Measurements from ENCODE around the gene LSM12.
"Not testable (repeated sequence)": the region's sequence is repeated elsewhere in the genome, so short reads cannot be mapped to it uniquely, and the experiment has no call there.

Gene LSM12

DNA sequence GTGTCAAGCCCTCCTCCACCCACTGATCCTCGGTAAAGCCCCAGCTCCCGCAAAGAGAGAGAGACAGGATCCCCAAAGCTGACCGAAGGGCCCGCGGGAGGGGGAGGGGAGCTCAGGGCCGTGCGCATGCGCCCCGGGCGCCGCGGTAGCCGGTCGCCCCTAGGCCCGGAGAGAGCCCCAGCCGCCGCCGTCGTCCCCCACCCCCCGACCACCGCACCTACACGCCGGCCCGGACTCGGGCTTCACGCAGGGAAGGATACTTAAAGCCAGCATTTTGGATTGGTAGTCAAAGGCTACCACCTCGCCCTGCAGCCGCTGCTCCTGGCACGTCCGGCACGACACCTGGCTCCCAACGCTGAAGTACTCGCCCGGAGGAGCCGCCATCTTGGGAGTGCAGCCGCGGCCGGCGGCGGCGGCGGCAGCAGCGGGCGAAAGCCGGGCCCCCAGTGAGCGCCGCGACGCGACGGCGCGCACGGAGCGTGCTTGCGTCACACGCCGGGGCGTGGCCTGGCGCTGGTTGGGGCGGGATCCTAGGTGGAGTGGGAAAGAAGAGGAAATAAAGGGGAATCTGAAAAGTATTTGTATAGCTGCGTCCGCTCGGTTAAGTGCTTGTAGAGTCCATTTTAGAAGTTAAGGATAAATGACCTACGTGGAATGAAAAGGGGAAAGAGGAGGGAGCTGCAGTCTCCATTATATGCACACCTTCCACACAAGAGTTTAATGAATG lies at the start of gene LSM12:
Gene LSM12, minus strand, starts transcription at position 468 of the 727 bp plus-strand sequence. Its CDS starts 84 bp downstream, at position 384.
- DNase-seq (ENCODE audit: low read depth in 2 of 3, low spot score in 1 of 3), result peak; percentile 84 to 90 (median 89)

DNA sequence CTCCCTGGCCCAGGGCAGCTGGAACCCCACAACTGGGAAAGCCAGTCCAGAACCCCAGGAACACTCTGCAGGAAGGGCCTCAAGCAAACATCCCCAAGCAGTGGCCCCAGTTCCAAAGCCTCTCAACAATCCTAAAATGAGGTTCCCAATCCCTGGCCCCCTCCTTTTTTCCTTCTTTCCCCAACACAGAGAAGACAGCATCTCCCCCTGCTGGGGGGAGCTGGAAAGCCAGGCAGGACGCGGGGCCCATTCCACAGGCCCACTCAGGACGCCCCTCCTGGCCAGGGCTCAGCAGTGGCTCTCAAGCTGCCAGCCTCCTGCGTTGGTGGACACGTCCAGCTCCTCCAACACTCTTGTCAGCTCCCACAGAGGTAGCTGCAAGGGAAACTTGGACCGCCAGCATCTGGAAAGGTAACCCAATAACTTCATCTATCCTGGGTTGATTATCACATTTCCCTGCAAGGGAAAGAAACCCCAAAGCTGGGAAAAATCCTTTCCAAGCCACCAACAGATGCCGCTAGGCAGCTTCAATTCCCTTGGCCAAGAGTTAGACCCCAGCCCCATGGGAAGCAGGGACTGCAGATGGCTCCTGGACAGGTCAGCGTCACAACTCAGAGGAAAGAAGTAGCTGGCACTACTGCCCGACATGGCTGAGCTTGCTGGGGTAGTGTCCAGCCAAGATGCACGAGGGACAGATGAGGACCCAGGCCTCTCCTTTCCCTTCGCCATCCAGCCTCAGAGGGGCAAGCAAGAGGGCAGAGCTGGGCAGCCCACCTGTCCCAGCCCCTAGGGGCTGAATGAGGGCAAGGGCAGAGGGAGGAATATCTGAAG lies 49.3 kb upstream of the LSM12 start:
- DNase-seq (ENCODE audit: low read depth in 2 of 3, low spot score in 1 of 3), result no peak

DNA sequence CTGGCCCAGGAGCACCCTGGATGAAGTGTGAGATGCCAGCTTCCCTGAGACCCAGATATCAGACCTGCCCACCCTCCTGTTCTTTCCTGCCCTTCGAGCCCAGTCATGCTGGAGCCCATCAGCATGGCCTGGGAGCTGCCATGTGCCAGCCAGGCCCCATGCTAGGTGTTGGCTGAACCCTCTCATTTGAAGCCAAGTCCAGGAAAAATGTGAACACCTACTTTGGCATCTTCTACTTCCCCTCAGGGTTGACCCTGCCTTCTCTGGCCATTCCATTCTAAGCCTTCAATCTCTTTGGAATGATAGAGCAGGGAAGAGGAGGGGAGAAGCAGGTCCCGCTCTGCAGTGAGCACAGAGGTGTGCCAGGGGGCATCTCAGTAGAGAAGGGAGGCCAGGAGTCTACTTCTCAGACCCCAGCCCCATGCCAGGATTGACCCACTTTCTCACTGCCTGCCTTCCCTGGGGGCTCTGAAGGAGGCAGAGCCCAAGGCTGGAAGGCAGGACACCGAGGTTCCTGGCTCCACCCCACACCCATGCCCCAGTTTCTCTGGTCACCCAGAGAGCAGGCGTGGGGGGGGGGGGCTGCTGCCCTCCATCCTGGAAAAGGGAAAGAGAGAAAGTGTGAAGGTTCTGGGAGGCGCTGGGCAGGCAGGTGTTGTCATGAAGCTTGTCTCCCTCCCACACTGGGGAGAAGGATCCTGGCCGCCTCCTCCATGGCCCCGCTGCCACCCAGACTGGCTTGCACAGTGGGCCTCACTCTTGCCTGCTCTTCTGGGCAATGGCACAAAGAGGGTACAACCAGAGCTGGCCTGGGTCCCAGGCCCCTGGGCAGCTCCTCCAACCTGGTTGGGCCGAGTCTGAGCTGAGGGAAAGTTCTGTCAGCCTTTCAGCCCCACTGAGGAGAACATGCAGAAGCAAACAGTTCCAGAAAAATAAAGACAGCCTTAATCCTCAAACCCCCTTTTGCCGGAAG lies 47.7 kb upstream of the LSM12 start:
- DNase-seq (ENCODE audit: low read depth in 2 of 3, low spot score in 1 of 3), result no peak

DNA sequence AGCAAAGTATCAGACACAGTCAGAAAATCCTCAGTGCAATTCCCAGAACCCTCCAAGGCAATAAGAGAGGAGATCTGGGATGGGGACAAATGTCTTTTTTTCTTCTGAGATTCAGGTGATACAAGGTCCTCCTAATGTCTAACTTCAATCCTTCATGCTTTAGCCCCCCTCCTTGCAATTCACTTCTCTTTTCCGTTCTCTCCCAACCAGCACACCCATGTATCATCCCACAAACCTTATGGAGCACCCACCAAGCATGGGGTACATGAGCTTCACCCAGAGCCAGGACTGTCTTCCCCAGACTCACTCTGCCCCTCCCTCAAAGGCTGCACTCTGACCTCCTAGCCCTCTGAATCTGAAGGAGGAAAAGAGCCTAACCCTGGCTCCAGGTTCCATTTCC lies 46.9 kb upstream of the LSM12 start:
- DNase-seq (ENCODE audit: low read depth in 2 of 3, low spot score in 1 of 3), result no peak

DNA sequence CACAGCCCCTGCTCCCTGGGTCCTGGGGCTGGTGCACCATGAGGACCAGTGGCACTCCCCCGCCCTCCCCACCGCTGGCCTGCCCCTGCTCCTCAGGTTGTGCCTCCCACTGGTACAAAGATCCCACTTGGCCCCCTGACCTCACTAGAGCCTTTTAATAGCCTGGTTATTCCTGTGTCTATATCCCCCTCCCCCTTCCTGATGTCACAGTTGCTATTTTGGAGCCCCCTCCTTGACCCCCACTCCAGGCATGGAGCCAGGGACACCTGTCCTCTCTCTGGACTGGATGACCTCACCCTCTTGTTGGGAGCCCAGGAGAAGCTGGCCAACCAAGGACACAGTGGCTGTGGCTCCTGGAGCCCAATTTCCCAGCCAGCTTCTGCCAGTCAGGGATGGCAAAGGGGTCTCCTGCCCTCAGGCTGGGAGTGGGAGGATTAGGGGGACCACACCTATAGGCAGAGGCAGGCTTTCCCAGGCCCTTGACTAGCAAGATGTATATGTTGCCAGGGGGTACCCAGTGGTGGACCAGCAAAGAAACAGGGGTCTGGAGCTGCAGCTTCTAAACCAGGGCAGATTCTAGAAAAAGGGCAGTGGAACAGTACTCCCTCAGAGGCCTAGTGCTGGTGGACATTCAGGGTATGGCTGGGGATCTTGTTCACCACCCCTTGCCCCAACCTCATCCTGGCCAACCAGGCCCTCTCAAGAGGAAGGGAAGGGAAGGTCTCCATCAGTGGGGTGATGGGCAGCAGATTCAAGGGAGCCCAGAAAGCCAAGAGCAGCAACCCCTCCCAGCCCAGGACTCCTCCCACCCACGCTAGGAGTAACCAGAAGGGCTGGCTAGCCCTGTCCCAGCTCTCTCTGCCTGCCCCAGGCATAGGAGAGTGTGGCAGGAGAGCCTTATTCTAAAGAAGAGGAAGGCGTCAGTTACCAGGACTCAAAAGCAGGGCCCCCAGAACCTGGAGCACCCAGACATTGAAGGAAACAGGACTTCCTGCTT lies 46.1 kb upstream of the LSM12 start:
- no peak for DNase-seq (ENCODE audit: low read depth in 2 of 3, low spot score in 1 of 3)

DNA sequence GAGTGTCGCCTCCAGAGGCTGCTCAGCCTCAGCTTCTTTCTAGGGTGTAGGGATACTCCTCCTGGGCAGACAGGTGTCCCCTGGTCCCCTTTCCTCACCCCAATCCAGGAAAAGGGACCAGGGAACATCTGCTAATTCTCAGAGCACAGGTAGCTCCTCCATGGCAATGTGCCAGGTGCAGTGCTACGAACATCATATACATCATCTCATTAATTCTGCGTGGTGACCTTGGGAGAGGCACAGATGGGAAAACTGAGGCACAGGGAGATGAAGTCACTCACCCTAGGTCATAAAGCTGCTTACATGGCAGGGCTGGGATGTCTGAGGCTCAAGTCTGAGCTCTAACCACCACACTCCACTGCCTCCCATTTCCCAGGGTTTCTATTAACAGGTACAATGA lies 45.3 kb upstream of the LSM12 start:
- no peak for DNase-seq (ENCODE audit: low read depth in 2 of 3, low spot score in 1 of 3)

DNA sequence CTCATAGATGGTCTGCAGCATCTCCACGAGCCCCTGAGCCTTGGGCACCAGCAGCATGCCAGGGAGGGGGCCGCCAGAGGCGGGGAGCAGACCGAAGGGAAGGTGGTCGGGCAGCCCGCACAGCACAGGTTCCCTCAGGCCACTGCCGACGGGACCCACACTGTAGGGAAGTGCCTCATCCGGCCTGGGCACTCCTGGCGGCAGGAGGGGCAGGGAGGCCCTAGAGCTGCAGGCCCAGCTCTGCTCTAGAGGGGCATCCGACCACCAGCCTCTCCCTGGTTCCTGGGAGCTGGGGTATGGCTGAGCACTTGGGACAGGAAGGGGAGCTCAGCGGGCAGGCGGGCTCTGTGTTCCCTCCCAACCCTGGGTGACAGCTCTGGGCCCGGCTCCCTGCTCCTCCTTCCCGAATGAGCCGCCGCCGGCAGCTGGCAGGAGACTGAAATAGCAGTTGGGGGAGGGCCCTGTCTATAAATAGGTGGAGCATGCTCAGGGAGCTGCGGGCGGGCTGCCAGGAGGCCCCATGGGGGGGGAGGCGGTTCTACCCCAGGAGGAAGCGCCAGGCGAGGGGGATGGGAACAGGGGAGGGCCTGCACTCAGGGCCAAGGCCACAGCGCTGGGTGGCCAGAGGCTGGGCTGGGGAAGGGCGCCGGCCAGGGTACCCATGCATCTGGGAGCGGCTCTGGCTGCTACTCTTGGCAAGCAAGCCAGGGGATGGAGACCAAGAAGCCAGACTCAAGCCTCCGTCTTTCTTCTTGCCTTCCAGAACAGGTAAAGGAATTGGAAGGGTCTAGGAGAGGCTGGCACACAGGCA lies 44.6 kb upstream of the LSM12 start:
- DNase-seq (ENCODE audit: low read depth in 2 of 3, low spot score in 1 of 3), result peak; percentile 30 to 41 (median 32)

DNA sequence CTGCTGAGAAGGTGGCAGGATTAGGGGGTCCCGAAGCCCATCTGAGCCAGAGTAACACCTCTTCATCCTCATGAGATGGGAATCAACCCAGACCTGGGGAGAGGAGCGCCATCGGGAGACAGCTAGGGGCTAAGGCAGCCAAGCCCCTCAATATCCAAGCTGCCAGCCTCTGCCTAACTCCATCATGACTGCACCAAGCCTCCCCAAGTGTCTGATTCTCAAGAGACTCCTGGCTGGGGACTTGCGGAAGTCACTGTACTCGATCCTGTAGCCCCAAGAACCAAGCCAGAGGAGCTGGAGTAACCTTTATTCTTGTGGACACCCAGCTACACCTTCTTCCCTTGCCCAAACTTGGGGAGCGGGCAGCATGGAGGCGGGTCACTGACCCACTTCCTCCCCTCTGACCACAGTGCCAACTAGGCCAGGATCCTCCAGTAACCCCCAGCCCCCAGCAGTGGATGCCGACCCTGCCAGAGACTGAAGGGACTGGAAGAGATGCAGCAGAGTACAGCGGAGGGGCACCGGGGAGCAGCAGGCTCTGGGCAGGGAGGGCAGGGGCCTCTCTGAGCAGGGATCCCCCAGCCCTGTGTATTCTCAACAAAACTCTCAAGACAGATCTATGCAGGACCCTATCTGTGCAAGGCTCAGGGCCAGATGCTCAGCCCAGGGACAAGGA lies 43.7 kb upstream of the LSM12 start:
- DNase-seq (ENCODE audit: low read depth in 2 of 3, low spot score in 1 of 3), result no peak

DNA sequence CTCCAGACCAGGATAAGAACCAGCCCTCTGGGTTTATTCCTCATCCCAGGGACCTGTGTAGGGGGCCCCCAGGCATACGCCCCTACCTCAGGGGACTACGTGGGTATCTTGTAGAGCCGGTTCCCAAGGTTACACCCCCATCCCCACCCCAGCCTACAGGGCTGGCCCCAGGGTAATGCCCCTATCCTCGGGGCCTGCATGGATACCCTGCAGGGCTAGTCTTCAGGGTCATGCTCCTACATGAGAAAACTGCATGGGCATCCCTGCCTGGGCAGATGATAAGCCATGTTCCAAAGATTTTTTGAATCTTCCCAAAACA lies 42.8 kb upstream of the LSM12 start:
- no peak for DNase-seq (ENCODE audit: low read depth in 2 of 3, low spot score in 1 of 3)

DNA sequence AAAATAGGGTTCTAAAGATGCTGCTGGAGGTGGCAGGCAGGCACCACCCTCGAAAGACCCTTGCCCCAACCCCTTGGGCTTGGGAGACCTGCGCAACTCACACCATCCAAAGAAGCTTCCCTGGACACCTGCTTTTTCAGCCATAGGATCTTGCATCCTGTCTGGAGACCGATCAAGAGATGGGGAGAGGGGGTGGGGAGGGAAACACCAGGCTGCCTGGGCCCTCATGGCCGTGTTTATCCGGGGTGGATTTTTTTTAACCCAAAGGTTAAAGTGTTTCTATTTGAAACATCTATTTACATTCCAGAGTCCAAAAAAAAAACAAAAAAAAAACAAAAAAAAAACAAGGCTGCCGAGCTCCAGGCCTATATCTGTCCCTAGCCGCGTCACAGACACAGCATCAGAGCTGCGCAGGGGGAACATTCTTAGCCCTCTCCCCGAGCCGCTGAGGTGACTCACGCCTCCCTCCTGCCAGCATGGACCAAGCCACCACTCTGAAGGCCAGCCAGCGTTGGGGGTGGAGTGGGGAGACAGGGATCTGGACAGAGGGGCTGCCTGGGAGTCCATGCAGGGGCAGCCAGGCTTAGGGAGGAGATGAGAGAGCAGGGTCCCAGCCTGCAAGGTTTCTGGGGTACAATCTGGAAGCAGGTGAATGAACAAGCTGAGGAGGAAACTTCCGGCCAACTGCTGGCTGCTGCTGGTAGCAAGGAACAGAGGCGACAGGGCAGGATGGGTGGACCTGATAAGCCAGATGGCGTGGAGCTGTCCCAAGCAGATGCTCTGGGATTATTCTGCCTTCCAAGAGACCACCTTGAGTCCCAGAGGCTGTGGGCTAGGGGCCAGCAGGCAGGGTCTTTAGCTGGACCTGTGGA lies 42.2 kb upstream of the LSM12 start:
- no peak for DNase-seq (ENCODE audit: low read depth in 2 of 3, low spot score in 1 of 3)

DNA sequence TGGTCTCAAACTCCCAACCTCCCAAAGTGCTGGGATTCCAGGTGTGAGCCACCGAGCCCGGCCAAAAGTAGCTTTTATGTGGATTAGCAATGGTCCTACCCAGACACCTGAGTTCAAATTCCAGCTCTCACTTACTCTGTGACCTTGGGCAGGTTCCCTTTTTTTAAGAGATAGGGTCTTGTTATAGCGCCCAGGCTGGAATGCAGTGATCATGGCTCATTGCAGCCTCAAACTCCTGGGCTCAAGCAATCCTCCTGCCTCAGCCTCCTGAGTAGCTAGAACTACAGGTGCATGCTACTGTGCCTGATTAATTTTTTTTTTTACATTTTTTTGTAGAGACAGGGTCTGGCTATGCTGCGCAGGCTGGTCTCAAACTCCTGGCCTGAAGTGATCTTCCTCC lies 40.3 kb upstream of the LSM12 start:
- DNase-seq (ENCODE audit: low read depth in 2 of 3, low spot score in 1 of 3), result no peak

DNA sequence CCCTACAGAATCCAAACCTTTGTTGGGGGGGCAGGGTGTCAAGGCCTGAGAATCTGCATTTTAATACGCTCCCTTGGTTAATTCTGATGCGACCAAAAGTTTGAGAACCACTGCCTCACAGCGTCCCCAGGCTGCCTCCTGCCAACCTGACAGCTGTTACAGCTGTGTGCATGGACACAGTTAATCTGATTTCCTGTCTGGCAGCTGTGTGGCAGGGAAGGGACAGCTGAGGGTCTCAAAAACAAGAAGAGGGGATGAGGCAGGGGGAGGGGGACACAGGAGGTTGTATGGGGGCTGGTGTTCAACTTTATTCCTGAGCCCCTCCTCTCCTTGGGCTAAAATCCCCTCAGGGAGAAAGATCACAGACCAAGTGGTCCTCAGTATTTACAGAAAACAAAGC lies 39.5 kb upstream of the LSM12 start:
- DNase-seq (ENCODE audit: low read depth in 2 of 3, low spot score in 1 of 3), result no peak

DNA sequence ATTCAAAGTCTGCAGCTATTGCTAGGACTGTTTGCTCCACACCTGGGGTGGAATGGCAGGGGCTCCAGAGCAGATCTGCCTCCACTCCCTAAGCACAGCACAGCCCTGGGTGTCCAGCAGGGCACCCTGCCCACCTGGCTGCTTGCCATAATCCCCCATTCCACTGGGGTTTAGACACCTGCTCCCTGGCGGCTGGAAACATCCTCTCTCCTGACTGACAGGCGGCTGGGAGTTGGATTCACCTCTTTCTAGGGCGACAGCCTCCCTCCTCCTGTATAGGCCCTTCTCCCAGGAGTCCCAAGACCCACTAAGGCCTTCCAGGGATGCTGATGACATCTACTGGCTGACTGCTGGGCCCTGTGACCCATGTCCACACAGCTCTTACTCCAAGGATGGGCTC lies 39.0 kb upstream of the LSM12 start:
- DNase-seq (ENCODE audit: low read depth in 2 of 3, low spot score in 1 of 3), result no peak

DNA sequence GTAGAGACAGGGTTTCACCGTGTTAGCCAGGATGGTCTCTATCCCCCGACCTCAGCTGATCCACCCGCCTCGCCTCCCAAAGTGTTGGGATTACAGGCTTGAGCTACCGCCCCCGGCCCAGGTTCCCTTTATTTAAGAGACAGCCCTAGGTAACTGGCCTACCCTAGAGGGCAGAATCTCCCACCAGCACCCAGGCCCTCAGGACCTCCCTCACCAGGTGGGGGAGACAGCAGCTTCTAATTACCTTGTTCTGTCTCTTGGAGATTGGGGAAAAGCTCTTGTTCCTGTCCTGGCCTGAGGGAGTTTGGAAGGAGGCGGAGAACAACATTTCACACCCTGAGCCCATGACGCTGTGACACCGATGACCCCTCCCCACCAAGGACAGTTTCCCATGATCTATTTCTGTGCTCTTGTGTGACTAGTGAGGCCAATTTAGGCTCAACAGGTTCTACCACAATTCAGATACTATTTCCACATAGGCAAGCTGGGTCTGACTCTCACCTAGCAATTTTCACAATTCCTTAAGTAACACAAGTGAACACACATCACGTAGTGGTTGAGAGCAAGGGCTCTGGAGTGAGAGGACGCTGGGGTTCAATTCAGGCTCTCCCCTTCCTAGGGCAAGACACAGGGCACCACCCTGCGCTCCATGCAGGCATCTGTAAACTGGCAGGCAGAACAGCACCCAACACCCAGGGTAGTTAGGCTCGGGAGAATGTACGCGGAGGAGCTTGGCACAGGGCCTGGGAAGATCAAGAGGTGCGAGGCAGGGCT lies 36.6 kb upstream of the LSM12 start:
- DNase-seq (ENCODE audit: low read depth in 2 of 3, low spot score in 1 of 3), result no peak

DNA sequence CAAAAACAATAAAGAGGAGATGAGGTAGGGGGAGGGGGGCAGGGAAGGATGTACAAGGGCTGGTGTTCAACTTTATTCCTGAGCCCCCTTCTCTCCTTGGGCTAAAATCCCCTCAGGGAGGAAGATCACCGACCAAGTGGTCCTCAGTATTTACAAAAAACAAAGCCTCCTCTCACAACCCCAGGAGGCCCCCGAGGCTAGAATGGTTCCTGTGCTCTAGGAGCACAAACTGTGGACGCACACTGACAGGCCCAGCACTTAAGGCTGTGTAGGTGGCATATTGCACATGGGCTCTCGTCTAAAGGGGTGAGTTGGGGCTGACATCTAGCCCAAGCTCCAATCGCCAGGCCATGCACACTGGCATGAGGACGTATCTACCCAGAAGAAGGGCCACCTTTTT lies 35.4 kb upstream of the LSM12 start:
- not testable (repeated sequence) for DNase-seq (ENCODE audit: low read depth in 2 of 3, low spot score in 1 of 3)

DNA sequence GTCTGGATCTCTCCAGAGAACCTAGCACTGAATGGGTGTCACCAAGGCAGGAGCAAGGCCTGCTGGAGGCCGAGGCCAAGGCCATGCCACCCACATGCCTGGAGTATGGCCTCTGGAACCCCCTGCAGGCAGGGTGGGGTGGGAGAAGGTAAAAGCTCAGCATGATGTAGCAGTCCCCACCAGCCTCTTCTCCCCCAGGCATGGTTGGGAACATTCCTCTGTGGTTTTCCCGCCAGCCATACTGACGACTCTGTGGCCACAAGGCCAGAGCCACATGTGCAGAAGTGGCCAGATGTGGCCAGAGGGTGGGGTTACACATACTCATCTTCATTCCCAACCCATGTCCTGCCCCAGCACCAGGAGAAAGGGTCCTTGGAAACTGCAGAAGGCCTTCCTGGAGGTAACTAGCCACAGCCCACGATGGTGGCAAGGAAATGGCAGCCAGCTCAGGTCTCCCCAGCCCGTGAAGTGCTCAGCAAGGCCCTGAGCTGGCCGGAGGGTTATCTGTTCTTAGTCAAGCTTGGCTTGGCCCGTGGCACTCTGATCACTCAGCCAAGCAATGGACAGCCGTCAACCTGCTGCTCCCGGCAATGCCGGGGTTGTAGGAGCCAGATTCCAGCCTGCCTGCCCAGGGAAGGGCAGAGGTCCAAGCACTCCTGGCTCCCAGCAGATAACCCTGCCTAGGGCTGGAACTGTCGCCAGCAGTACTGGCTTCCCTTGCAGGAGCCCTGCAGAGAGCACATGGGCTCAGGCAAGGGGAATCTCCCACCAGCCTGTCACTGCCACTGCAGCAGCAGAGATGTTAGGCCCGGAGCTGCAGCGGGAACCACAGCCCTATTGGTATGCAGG lies 30.9 kb upstream of the LSM12 start:
- DNase-seq (ENCODE audit: low read depth in 2 of 3, low spot score in 1 of 3), result no peak
